CD4-positive, alpha-beta T cell (primary cell): Measurements from ENCODE around the gene TPRG1L. TPM values are rescaled to one million over a fixed set of nuclear protein-coding genes. Genes with fewer than 3 reads are reported as not detected.
A peak's percentile ranks its signal among the peaks of the same experiment; 100 is the strongest.
"Not testable (repeated sequence)": the region's sequence is repeated elsewhere in the genome, so short reads cannot be mapped to it uniquely, and the experiment has no call there.

Experiments
- ATAC-seq: fragments of 200-7000 bp; cut with Tn5 transposase; one replicate; pipeline ENCODE4 v1.10.0; 2022; ENCODE audit warnings: mild to moderate bottlenecking; ENCODE audit not compliant: poor library complexity
- CTCF ChIA-PET: fragments of 350-600 bp; sonication (Branson Sonifier 250); formaldehyde crosslinking; loops from one replicate; lab custom pipeline; 2021; ENCODE audit warnings: antibody characterized with exemption, inconsistent platforms; lab: Charles Lee
- POLR2A ChIA-PET: fragments of 350-600 bp; sonication (Branson Sonifier 250); formaldehyde crosslinking; loops from one replicate; lab custom pipeline; 2021; ENCODE audit warnings: antibody characterized with exemption, inconsistent platforms; lab: Charles Lee
- DNase-seq, 14 experiments: peaks; one replicate each; pipeline ENCODE4 v3.0.0-alpha.2; 2013 to 2020; ENCODE audit warnings: mixed read lengths in 2 of 14
- H3K27ac ChIP-seq, 2 donors: one replicate each; pipeline versions ENCODE4 v1.5.1 to v1.7.0; 2013; ENCODE audit warnings: low read length in 2 of 2, low read depth in 1 of 2, mild to moderate bottlenecking in 1 of 2
- H3K27me3 ChIP-seq, 2 experiments: 1 replicate in 1 of 2; 2 replicates in 1 of 2; pipeline versions ENCODE4 v1.6.1 to v1.7.0; 2013; ENCODE audit warnings: low read length in 2 of 2, control low read depth in 1 of 2, mild to moderate bottlenecking in 1 of 2, moderate library complexity in 1 of 2; ENCODE audit not compliant: insufficient read depth in 2 of 2, control insufficient read depth in 1 of 2
- H3K36me3 ChIP-seq: one replicate; pipeline ENCODE4 v1.6.1; 2013; ENCODE audit warnings: low read length, control low read depth; ENCODE audit not compliant: insufficient read depth
- H3K4me1 ChIP-seq: one replicate; pipeline ENCODE4 v1.6.1; 2013; ENCODE audit warnings: low read length, control low read depth; ENCODE audit not compliant: insufficient read depth
- H3K4me3 ChIP-seq: one replicate; pipeline ENCODE4 v1.5.1; 2013; ENCODE audit warnings: mild to moderate bottlenecking, low read length, moderate library complexity
- H3K9me3 ChIP-seq, 2 experiments: 1 replicate in 1 of 2; 2 replicates in 1 of 2; pipeline versions ENCODE4 v1.6.1 to v1.7.0; 2013; ENCODE audit warnings: low read length in 2 of 2, mild to moderate bottlenecking in 2 of 2, control low read depth in 1 of 2, moderate library complexity in 1 of 2; ENCODE audit not compliant: control insufficient read depth in 1 of 2, insufficient read depth in 1 of 2
- H3K27ac Mint-ChIP-seq: one replicate; pipeline ENCODE4 v1.8.0; 2020; ENCODE audit warnings: mixed read lengths
- H3K27me3 Mint-ChIP-seq: one replicate; pipeline ENCODE4 v1.8.0; 2021; ENCODE audit warnings: mixed read lengths
- H3K36me3 Mint-ChIP-seq: one replicate; pipeline ENCODE4 v1.8.0; 2021; ENCODE audit warnings: low read depth, mixed read lengths
- H3K4me1 Mint-ChIP-seq: one replicate; pipeline ENCODE4 v1.8.0; 2021; ENCODE audit warnings: low read depth, mixed read lengths
- H3K4me3 Mint-ChIP-seq: one replicate; pipeline ENCODE4 v1.8.0; 2020; ENCODE audit warnings: mild to moderate bottlenecking, mixed read lengths
- H3K9me3 Mint-ChIP-seq: one replicate; pipeline ENCODE4 v1.8.0; 2020; ENCODE audit warnings: mixed read lengths
- intact Hi-C, 2 experiments: fragments of 100-400 bp; cut with DNase I in 1 of 2; cut with micrococcal nuclease in 1 of 2; formaldehyde crosslinking; loops; one replicate each; pipeline versions ENCODE4 v1.15.1 to v1.9.0; 2023 to 2025; cut with DNase I, micrococcal nuclease
- total RNA-seq, 174 experiments: library from RNA in 2 of 174; stranded (reverse) in 2 of 174; gene quantifications; one replicate each; pipeline ENCODE4 v1.2.3 and lab custom pipeline; 2021 to 2026
- TF ChIP-seq, protein P1 (sequence below): fragments of 200-600 bp; IDR thresholded peaks from one replicate; pipeline ENCODE4 v1.8.0; 2022; ENCODE audit warnings: antibody characterized with exemption, mild to moderate bottlenecking

TPRG1L gene
- total RNA-seq, 2 experiments from 2014 or later, result 46.5 to 48.3 TPM

DNA sequence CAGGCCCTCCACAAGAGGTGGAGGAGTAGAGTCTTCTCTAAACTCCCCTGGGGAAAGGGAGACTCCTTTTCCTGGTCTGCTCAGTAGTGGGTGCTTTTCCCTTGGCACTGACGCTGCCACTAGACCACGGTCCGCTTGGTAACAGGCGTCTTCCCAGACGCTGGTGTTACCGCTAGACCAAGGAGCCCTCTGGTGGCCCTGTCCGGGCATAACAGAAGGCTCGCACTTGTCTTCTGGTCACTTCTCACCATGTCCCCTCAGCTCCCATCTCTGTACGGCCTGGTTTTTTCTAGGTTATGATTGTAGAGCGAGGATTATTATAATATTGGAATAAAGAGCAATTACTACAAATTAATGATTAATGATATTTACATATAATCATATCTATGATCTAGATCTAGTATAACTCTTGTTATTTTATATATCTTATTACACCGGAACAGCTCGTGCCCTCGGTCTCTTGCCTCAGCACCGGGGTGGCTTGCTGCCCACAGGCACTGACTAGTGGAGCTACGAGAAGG, 3.6 kb upstream of the TPRG1L start:
- H3K27me3 Mint-ChIP-seq, ATAC-seq, H3K27ac ChIP-seq, H3K4me3 ChIP-seq, H3K9me3 ChIP-seq, H3K9me3 Mint-ChIP-seq, H3K27me3 ChIP-seq, H3K36me3 ChIP-seq, POLR2A ChIA-PET: not testable (repeated sequence)
- H3K36me3 Mint-ChIP-seq, result peaks cover 15% of the 10 kb centered on the region
- CTCF ChIA-PET, result interaction anchor here (0.8 to 2.5 kb wide), 3 partner anchors 56 to 168 kb away, joined by 3 to 11 read pairs (median 5); no protein-coding TSS in a partner anchor
- peak overlapping the region; percentile 49 for H3K4me3 Mint-ChIP-seq
- TF ChIP-seq, protein P1, sequence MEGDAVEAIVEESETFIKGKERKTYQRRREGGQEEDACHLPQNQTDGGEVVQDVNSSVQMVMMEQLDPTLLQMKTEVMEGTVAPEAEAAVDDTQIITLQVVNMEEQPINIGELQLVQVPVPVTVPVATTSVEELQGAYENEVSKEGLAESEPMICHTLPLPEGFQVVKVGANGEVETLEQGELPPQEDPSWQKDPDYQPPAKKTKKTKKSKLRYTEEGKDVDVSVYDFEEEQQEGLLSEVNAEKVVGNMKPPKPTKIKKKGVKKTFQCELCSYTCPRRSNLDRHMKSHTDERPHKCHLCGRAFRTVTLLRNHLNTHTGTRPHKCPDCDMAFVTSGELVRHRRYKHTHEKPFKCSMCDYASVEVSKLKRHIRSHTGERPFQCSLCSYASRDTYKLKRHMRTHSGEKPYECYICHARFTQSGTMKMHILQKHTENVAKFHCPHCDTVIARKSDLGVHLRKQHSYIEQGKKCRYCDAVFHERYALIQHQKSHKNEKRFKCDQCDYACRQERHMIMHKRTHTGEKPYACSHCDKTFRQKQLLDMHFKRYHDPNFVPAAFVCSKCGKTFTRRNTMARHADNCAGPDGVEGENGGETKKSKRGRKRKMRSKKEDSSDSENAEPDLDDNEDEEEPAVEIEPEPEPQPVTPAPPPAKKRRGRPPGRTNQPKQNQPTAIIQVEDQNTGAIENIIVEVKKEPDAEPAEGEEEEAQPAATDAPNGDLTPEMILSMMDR, result peak; percentile 65
- DNase-seq, result peak in 2 of 14 experiments; percentile 24 to 38
- H3K4me1 Mint-ChIP-seq, result peaks cover 56% of the 10 kb centered on the region
- intact Hi-C loops, result loop anchor here in 1 of 2 experiments (5.0 to 10.0 kb wide), 2 partner anchors 101 to 284 kb away; partner anchors contain the start of gene C1orf174
- peaks cover 41% of the 10 kb centered on the region for H3K4me1 ChIP-seq
- peak overlapping the region; percentile 98 for H3K27ac Mint-ChIP-seq

DNA sequence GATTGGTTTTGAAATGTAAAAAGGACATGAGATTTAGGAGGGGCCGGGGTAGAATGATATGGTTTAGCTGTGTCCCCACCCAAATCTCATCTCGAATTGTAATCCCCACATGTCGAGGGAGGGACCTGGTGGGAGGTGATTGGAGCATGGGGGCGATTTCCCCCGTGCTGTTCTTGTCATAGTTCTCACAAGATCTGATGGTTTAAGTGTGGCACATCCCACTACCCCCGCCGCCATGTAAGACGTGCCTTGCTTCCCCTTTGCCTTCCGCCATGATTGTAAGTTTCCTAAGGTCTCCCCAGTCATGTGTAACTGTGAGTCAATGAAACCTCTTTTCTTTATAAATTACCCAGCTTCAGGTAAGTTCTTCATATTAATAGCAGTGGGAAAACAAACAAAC, 2.7 kb upstream of the TPRG1L start:
- Mint-ChIP-seq H3K4me3 (peak overlapping the region; percentile 96), H3K4me1 (peaks cover 58% of the 10 kb centered on the region), H3K36me3 (peaks cover 17% of the 10 kb centered on the region), H3K27ac (peak overlapping the region; percentile 98)
- H3K9me3 Mint-ChIP-seq, POLR2A ChIA-PET, H3K27me3 ChIP-seq, H3K9me3 ChIP-seq, H3K4me3 ChIP-seq, H3K27me3 Mint-ChIP-seq, DNase-seq, ATAC-seq, H3K36me3 ChIP-seq, H3K27ac ChIP-seq: not testable (repeated sequence)
- intact Hi-C loops, result loop anchor here in 1 of 2 experiments (2.0 to 10.0 kb wide), 3 partner anchors 89 to 283 kb away; partner anchors contain the start of gene C1orf174
- H3K4me1 ChIP-seq, result peaks cover 41% of the 10 kb centered on the region
- CTCF ChIA-PET, result interaction anchor here (1.2 to 2.5 kb wide), 2 partner anchors 57 to 169 kb away, joined by 5 to 11 read pairs; no protein-coding TSS in a partner anchor

DNA sequence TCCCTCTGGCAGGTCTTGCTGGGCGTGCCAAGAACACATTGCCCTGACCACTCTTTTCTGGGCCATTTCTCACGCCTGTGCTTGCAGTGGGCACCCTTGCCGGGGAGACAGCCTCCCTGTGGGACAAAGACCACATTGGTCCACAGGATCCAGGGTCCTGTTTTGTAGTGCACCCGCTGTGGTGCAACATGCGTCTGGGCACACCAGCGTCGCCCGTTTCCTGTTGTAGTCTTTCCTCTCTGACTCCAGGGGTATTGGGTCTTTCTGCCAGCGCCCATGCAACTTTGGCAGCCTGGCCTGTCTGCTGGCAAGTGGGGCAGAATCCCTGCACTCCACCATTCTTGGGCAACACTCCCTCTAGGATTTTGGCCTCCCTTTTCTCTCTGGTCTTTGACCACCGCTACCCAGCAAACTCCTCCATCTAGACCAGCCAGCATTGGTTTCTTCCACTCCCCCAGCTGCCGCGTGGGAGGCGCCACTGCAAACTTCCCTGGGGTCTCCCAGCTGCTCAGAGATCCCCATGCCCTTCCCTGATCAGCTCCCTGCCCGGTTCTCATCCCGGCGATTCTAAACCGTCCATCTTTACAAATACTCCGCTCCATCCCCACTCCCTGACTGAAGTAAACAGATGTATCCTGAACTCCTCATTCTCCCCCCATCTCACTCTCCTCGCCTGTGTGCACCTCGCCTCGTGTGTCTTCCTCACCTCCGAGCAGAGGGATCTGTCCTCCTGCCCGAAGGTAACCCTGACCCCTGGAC, 1.2 kb upstream of the TPRG1L start:
- H3K9me3 Mint-ChIP-seq, result no peaks in the 10 kb centered on the region
- H3K4me3 Mint-ChIP-seq, result peak overlapping the region; percentile 96
- peak overlapping the region; percentile 98 for H3K27ac Mint-ChIP-seq
- CTCF ChIA-PET, result interaction anchor here (1.0 kb wide), 1 partner anchor 26 kb away, joined by 4 read pairs; no protein-coding TSS in a partner anchor
- Histone ChIP-seq H3K36me3 (peaks cover 22% of the 10 kb centered on the region), H3K9me3 (no peaks in the 10 kb centered on the region), H3K27ac (peak overlapping the region in 1 of 2 donors; percentile 64), H3K27me3 (no peaks in the 10 kb centered on the region), H3K4me3 (peak overlapping the region; percentile 93), H3K4me1 (peaks cover 41% of the 10 kb centered on the region)
- peaks cover 58% of the 10 kb centered on the region for H3K4me1 Mint-ChIP-seq
- peaks cover 27% of the 10 kb centered on the region for H3K36me3 Mint-ChIP-seq
- intact Hi-C loops, result loop anchor here in 1 of 2 experiments (1.0 to 10.0 kb wide), 5 partner anchors 27 to 281 kb away; partner anchors contain the start of genes C1orf174, LRRC47 and WRAP73
- ATAC-seq (no peak), DNase-seq (peak in 1 of 14 experiments; percentile 15)
- TF ChIP-seq, protein P1, result no peak
- POLR2A ChIA-PET, result interaction anchor here (0.9 to 1.6 kb wide), 3 partner anchors 26 to 171 kb away, joined by 3 to 8 read pairs (median 3); partner anchors contain the start of gene WRAP73
- H3K27me3 Mint-ChIP-seq, result no peaks in the 10 kb centered on the region
